A673 (cell line): ENCODE data around the gene CDH23.

Experiments
- CTCF ChIP-seq: fragments of 300-800, 200-600 bp; sonication (generic); conservative IDR thresholded peaks from 2 replicates; pipeline ENCODE4 v1.5.1; 2017; ENCODE audit warnings: low read depth, mild to moderate bottlenecking, antibody characterized with exemption, low read length, moderate library complexity, mixed read lengths
- EZH2 ChIP-seq: fragments of 200-600 bp; sonication (generic); IDR thresholded peaks from 2 replicates; pipeline ENCODE4 v1.6.1; 2017; ENCODE audit warnings: borderline replicate concordance, low read depth, mild to moderate bottlenecking, mixed read lengths, antibody characterized with exemption, low read length; ENCODE audit not compliant: poor library complexity, severe bottlenecking

- TF ChIP-seq CTCF (no peak), EZH2 (no peak)
Observed at GRCh38 chr10:71447676-71448075, 51.0 kb downstream of the CDH23 start.
